HG03460 (cell line): ENCODE measurements around the gene CFAP74.
"Not testable (repeated sequence)": the region's sequence is repeated elsewhere in the genome, so short reads cannot be mapped to it uniquely, and the experiment has no call there.

Experiments
- ATAC-seq: cut with Tn5 transposase; IDR thresholded peaks from one replicate; pipeline ENCODE4 v1.9.1; 2021; ENCODE audit not compliant: unreplicated experiment

CFAP74 gene

GRCh38 chr1:1937061-1937460 lies 66.5 kb downstream of the CFAP74 start:
- no peak for ATAC-seq

- not testable (repeated sequence) for ATAC-seq
These were observed 68.7 kb downstream of the CFAP74 start for GRCh38 chr1:1934848-1935247.

GRCh38 chr1:1929639-1930545 lies 73.7 kb downstream of the CFAP74 start:
- ATAC-seq: no peak

GRCh38 chr1:1929102-1929638 lies 74.4 kb downstream of the CFAP74 start:
- ATAC-seq: no peak

- ATAC-seq: no peak
These were observed 75.1 kb downstream of the CFAP74 start for GRCh38 chr1:1928231-1929101.

GRCh38 chr1:1927751-1928150 lies 75.8 kb downstream of the CFAP74 start:
- ATAC-seq: no peak

- no peak for ATAC-seq
These were observed 76.5 kb downstream of the CFAP74 start for GRCh38 chr1:1926886-1927660.

GRCh38 chr1:1926346-1926811 lies 77.2 kb downstream of the CFAP74 start:
- ATAC-seq: no peak

- ATAC-seq: no peak
These were observed 77.9 kb downstream of the CFAP74 start for GRCh38 chr1:1925437-1926345.

- no peak for ATAC-seq
These were observed 78.7 kb downstream of the CFAP74 start for GRCh38 chr1:1924849-1925248.

- ATAC-seq: no peak
These were observed 79.2 kb downstream of the CFAP74 start for GRCh38 chr1:1924386-1924785.

GRCh38 chr1:1922956-1923833 lies 80.4 kb downstream of the CFAP74 start:
- ATAC-seq: no peak

- no peak for ATAC-seq
These were observed 81.0 kb downstream of the CFAP74 start for GRCh38 chr1:1922702-1922955.

GRCh38 chr1:1921901-1922701 lies 81.5 kb downstream of the CFAP74 start:
- ATAC-seq: no peak

- no peak for ATAC-seq
These were observed 82.1 kb downstream of the CFAP74 start for GRCh38 chr1:1921459-1921862.

GRCh38 chr1:1920608-1921458 lies 82.8 kb downstream of the CFAP74 start:
- no peak for ATAC-seq

- no peak for ATAC-seq
These were observed 83.5 kb downstream of the CFAP74 start for GRCh38 chr1:1920057-1920607.
